Stimulated activated CD8-positive, alpha-beta memory T cell treated with anti-CD3 and anti-CD28 coated beads, Interleukin-2, amount 100 ng/mL, for 48 hours (primary cell): ENCODE measurements around the gene GLYAT.

Experiments
- DNase-seq, 2 donors: peaks; one replicate each; pipeline ENCODE4 v3.0.0-alpha.2; 2020; ENCODE audit warnings: low read depth in 2 of 2

Gene GLYAT, protein sequence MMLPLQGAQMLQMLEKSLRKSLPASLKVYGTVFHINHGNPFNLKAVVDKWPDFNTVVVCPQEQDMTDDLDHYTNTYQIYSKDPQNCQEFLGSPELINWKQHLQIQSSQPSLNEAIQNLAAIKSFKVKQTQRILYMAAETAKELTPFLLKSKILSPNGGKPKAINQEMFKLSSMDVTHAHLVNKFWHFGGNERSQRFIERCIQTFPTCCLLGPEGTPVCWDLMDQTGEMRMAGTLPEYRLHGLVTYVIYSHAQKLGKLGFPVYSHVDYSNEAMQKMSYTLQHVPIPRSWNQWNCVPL

GRCh38 chr11:58731819-58732218 is at the start of gene GLYAT:
Gene GLYAT, minus strand, starts transcription at chr11:58731943. Its CDS starts 7,447 bp downstream, at chr11:58724496.
- no peak for DNase-seq

DNA sequence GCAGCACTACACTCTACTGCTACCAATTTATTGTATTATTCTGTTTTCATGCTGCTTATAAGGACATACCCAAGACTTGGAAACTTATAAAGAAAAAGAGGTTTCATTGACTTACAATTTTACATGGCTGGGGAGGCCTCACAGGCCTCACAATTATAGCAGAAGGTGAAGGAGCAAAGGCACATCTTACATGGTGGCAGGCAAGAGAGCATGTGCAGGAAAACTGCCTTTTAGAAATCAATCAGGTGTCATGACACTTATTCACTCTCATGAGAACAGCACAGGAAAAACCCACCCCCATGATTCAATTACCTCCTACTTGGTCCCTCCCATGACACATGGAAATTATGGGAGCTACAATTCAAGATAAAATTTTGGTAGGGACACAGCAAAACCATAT is 49.6 kb upstream of the GLYAT start:
- DNase-seq = no peak

DNA sequence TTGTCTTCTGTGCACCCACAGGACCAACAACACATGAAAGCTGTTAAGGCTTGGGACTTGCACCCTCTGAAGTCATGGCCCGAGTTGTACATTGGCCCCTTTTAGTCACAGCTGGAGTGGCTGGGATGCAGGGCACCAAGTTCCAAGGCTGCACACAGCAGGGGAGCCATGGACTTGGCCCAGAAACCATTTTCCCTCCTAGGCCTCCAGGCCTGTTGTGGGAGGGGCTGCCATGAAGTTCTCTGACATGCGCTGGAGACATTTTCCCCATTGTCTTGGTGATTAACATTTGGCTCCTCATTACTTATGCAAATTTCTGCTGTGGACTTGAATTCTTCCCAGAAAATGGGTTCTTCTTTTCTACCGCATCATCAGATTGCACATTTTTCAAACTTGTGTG is 48.8 kb upstream of the GLYAT start:
- no peak for DNase-seq

- no peak for DNase-seq
Measured at GRCh38 chr11:58776891-58777710, 45.4 kb upstream of the GLYAT start.

DNA sequence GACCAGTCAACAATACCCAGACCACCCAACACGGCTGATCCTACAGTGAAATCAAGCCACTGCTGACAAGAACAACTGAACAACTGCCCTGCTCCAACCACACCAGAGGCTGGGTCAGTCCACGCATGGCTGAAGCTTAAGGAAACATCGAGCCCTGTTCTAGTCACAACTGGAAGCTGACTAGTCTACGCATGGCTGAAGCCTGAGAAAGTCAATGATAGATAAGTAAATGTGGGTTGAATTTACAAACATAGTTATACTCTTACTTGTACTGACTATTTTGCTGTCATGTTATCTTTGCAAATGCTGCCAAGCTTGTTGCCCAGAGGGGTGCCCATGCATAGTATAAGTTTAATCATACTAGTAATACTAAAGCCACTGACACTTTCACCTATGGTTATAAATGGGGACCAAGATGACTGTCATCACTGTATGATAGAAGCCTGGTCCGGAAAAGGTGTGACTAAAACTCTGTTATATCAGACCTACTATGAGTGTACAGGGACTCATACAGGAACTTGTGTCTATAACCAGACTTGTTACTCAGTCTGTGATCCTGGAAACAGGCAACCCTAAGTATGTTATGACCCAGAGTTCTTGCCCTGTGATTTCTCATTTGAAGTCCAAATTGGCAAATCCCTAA is 43.4 kb upstream of the GLYAT start:
- no peak for DNase-seq

DNA sequence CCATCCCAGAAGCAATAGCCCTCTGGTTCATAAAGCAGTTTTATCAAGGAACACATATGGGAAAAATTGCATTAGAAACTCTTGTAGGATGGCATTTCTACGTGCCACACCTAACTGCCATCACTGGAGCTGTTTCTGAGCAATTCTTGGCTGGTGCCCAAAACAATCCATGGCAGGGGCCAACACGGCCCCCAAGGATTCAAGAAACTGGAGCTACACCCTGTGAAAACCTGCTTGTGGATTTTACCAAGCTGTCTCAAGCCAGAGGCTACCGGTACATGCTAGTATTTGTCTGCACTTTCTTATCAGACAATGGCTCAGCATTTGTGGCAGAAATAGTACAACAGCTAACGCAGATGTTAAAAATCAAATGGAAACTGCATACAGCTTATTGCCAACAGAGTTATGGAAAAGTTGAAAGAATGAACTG is 42.4 kb upstream of the GLYAT start:
- DNase-seq = no peak

DNA sequence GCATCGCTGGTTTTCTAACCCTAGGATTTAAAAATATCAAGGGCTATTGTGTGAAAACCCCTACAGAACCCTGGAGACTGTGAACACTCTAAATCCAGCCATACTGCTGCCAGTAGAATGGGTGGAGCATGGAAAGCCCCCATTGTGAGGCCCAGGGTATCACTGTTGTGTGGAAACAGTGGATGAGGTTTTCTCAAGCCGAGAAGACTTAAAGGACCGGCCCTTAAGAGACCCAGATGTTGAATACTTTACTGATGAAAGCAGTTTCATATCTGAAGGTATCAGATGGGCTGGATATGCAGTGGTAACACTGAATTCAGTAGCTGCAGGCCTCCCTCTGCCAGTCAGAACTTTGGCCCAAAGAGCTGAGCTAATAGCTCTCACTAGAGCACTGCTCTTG is 41.6 kb upstream of the GLYAT start:
- DNase-seq = no peak

DNA sequence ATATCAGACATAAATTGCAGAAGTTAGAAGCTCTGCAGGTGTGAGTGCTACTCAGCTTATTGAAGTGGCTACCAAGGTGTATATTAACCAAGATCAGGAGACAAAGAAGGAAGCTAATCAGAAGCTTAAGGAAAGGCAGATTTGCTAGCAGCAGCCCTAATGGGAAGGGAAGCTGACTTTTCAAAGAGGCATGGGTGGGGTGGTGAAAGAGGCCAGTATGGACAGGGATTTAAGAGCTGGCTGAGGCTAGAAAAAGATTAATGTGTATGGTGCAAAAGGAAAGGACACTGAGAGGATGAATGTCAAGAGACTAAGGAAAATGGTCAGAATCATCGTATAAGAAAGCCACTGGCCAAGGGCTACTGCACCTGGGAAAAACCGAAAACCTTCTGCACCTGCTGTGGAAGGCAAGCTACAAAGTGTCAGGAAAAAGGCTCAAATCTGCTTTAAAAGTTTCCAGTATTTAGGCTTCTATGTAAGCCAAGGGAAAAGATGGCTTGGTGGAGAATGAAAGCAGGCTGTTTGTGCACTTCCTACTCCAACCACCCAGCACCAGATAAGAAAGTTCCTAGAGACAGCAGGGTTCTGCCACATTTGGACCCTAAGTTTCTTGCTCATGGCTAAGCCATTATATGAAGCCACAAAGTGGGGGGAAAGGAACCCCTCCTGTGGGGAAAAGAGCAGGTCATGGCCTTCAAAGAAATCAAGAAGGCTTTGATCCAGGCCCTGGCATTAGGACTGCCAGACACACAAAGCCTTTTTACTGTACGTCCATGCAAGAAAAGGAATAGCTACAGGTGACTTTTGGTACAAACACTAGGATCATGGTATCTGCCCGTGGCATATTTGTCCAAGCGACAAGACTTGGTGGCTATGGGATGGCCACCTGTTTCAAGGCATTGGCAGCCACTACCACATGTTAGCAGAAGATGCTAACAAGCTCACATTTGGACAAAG is 40.9 kb upstream of the GLYAT start:
- DNase-seq = no peak

GRCh38 chr11:58771458-58771855 is 39.7 kb upstream of the GLYAT start:
- no peak for DNase-seq

GRCh38 chr11:58770627-58771457 is 39.1 kb upstream of the GLYAT start:
- DNase-seq = no peak

DNA sequence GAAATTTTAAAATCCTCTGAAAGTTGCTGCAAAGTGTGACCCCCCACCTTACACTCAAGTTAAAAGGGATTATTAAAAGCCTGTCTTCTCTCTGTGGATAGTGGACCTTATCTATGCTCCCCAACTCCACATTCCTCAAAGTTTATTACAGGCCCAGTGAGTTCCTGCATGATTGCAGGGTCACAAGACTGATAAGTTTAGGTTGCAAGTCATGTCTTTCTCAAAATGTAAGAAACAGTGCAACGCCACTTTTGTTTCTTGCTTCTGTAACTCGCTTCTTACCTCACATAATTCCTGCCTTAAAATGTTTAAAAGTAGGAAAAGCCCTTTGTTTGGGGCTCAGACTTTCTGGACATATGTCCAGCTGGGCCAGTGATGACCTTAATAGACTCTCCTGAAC is 38.4 kb upstream of the GLYAT start:
- DNase-seq = no peak

DNA sequence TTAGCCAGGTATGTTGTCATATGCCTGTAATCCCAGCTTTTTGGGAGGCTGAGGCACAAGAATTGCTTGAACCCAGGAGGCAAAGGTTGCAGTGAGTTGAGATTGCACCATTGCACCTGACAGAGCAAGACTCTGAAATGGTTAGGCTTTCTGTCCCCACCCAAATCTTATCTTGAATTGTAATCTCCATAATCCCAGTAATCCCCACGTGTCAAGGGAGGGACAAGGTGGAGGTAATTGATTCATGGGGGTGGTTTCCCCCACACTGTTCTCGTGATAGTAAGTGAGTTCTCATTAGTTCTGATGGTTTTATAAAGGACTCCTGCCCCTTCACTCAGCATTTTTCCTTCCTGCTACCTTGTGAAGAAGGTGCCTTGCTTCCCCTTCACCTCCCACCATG is 37.6 kb upstream of the GLYAT start:
- DNase-seq = no peak

DNA sequence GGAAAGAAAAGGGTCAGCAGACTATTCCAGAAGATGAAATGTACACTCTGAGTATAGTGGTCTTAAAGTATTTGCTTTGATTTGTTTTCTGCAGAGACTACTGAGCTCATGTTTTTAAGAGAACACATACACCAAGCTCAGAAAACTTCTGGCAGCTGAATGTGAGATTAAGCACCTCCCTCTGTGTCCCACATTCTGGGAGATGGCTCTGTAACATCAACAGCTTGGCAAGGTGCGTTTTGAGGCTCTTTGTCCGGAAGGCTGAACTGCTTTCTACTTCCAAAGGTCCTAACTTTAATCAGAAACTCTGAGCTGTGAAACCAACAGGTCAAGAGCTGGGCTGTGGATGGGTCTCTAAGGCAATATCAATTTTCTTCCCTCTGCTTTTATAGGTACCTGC is 36.4 kb upstream of the GLYAT start:
- DNase-seq = no peak

DNA sequence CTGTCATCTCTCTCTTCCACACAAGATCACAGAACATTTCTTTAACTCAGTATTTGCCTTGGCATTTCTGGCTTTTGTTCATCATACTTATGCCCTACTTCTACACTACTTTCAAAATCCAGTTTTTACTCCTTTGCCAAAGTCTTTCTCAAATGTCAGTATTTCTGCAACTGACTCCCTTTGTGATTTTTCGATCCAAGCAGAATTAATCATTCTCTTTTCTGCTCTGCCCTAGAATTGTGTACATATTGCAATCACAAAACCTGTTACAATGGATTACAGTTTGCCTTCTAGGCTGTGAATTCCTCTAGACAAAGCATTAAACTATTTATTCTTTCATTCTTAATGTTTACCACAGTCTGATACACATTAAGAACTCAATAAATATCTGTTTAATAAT is 33.3 kb upstream of the GLYAT start:
- no peak for DNase-seq

DNA sequence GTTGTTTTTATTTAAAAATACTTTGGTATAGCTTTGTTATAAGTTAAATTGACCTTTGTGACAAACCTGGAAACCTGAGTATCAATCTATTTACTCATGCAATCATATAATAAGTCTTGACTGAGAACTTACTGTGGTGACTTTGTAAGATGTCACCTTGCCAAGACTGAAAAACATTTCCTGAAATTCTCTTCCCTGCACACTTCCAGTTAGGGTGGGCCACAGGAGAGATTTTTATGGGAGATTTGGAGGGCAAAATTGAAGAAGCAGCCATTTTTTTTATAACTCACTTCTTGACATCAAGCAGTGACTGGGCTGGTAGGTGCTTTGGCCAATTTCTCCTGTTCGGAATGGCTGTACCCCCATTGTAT is 31.4 kb upstream of the GLYAT start:
- no peak for DNase-seq

GRCh38 chr11:58762284-58763119 is 30.8 kb upstream of the GLYAT start:
- DNase-seq = no peak

- no peak for DNase-seq
Measured at GRCh38 chr11:58757439-58757838, 25.7 kb upstream of the GLYAT start.

DNA sequence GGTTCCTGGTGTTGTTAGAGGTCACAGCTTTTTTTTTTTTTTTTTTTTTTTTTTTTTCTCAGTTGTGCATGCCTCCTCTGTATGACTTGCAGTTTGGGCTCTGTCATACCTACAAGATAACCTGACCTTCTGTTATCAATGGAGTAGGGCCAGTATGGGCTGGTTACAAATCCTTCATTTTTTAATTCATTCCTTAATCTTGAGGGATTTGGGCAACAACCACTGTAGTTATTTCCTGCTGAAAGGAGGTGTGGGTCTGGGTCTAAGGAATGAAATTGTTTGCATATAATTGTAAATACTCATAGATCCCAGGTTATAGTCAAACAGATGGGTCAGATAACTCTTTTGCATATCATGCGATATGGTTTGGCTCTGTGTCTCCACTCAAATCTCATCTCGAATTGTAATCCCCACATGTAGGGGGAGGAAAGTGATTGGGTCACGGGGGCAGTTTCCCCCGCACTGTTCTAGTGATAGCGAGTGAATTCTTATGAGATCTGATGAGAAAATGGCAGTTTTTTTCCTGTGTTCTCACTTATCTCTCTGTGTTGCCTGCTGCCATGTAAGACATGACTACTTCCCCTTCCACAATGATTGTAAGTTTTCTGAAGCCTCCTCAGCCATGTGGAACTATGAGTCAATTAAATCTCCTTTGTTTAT is 14.1 kb upstream of the GLYAT start:
- no peak for DNase-seq

DNA sequence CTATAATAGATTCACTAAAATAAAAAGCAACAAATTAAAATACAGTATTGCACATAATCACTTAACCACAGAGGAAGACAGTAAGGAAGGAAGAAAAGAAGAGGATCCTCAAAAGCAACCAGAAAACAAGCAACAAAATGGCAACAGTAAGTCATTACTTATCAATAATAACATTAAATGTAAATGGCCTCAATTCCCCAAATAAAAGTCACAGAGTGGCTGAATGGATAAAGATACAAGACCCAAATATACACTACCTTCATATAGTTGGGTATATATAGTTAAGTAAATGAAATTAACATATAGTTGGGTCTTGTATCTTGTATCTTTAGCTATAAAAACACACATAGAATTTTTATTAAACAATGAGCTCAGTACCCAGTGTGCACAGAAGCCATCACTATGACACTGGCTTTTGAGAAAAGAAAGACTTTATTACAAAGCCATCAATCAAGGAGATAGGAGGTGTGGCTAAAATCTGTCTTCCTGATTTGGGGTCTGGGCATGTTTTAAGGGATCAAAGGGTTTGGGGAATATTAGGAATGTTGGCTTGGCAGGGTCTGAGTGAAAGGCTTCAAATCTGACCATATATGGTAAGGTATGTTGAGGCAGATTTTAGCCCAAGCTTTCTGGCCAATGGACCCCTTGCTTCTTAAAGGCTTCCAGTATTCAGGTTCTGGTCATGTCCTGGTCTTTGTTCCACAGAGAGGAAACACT is 13.4 kb upstream of the GLYAT start:
- no peak for DNase-seq
